C4-2B (cell line): ENCODE results near the gene PAM.

Source experiments
- CTCF ChIP-seq: fragments of 450-650 bp; conservative IDR thresholded peaks from 2 replicates; pipeline ENCODE4 v1.5.1; 2017; ENCODE audit warnings: mild to moderate bottlenecking
- ZFX ChIP-seq: fragments of 450-650 bp; IDR thresholded peaks from 2 replicates; pipeline ENCODE4 v1.6.1; 2017

DNA sequence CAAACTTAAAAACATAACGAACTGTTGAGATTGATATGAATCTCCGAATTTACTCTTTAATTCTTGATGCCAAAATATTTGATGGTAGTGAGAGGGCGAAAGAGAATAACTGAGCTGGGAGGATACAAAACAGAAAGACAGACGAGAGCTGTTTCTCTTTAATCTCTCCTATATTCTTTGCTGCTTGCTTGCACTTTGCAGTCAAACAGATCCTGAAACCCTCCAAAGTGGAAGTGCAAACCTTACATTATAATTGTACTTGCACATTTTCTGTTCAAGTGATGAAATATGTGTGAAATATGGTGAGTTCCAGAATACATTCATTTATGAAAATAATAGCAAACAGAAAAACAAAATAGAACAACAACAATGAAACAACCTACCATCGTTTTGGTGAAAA, 63.8 kb downstream of the PAM start:
- TF ChIP-seq CTCF (no peak), ZFX (no peak)
